Tibial nerve (tissue), 4 donors: Measurements from ENCODE around the gene HIP1. TPM values are rescaled to one million over a fixed set of nuclear protein-coding genes. Genes with fewer than 3 reads are reported as not detected.
"Not testable (repeated sequence)": the region's sequence is repeated elsewhere in the genome, so short reads cannot be mapped to it uniquely, and the experiment has no call there.

Source experiments
- DNase-seq, 2 donors: peaks; one replicate each; pipeline ENCODE4 v3.0.0-alpha.2; 2019; ENCODE audit warnings: low spot score in 2 of 2
- H3K27ac ChIP-seq, 4 donors: fragments of 200-600 bp; sonication (generic) in 3 of 4; one replicate each; pipeline ENCODE4 v1.5.1; 2017 to 2019; ENCODE audit warnings: mild to moderate bottlenecking in 1 of 4
- H3K27me3 ChIP-seq, 2 donors: fragments of 200-600 bp; sonication (generic) in 1 of 2; one replicate each; pipeline versions ENCODE4 v1.5.1 to v1.6.0; 2017 to 2019
- H3K36me3 ChIP-seq, 3 donors: fragments of 200-600 bp; sonication (generic); one replicate each; pipeline ENCODE4 v1.5.1; 2018 to 2019
- H3K4me1 ChIP-seq, 4 donors: fragments of 200-600 bp; sonication (generic) in 3 of 4; one replicate each; pipeline ENCODE4 v1.5.1; 2017 to 2019
- H3K4me3 ChIP-seq, 4 donors: fragments of 200-600 bp; sonication (generic) in 3 of 4; one replicate each; pipeline ENCODE4 v1.5.1; 2017 to 2019; ENCODE audit warnings: mild to moderate bottlenecking in 1 of 4, moderate library complexity in 1 of 4
- H3K9me3 ChIP-seq, 4 donors: fragments of 200-600 bp; sonication (generic) in 3 of 4; one replicate each; pipeline ENCODE4 v1.5.1; 2017 to 2019
- CTCF ChIP-seq, 5 experiments: fragments of 200-600 bp in 3 of 5; fragments of 450-650 bp in 2 of 5; sonication (generic) in 3 of 5; IDR thresholded peaks; one replicate each; pipeline ENCODE4 v1.5.1; 2016 to 2019; ENCODE audit warnings: antibody characterized with exemption in 5 of 5, mild to moderate bottlenecking in 3 of 5, moderate library complexity in 2 of 5
- EP300 ChIP-seq, 2 donors: sonication (generic); formaldehyde crosslinking; IDR thresholded peaks; one replicate each; pipeline ENCODE4 v1.6.1; 2017; ENCODE audit warnings: antibody characterized with exemption in 2 of 2, mild to moderate bottlenecking in 1 of 2
- POLR2A ChIP-seq, 2 donors: fragments of 450-650 bp; IDR thresholded peaks; one replicate each; pipeline ENCODE4 v1.6.1; 2017; ENCODE audit warnings: antibody characterized with exemption in 2 of 2, mild to moderate bottlenecking in 2 of 2, moderate library complexity in 2 of 2
- WGBS, 2 donors: methylation state at CpG; one replicate each; pipeline ENCODE4 v1.1.5; 2018; 5-methylcytosine and 5-hydroxymethylcytosine counted together
- total RNA-seq, 4 donors: library from RNA; depleted of rRNA; stranded (reverse); fragments of >200 nt; gene quantifications; one replicate each; pipeline ENCODE4 v1.1.0, GENCODE V29; 2016

Gene HIP1
- total RNA-seq, 4 donors from 2014 or later = 43.2 to 59.7 (median 49.8) TPM

- 86 to 93% methylated on average over 5 of the region's 5 CpGs for WGBS, 2 donors
- TF ChIP-seq EP300 (IDR thresholded peaks at IDR 0.05) (no peak), POLR2A (IDR thresholded peaks at IDR 0.05) (no peak), CTCF (IDR thresholded peaks at IDR 0.05) (no peak)
- H3K4me3 ChIP-seq = no peak overlapping the region
- no peaks in the 10 kb centered on the region for H3K9me3 ChIP-seq
- DNase-seq = no peak
- H3K27me3 ChIP-seq = no peaks in the 10 kb centered on the region
- peaks cover 0 to 3% (median 0%) of the 10 kb centered on the region in 3 donors for H3K36me3 ChIP-seq
- peaks cover 0 to 18% (median 0%) of the 10 kb centered on the region in 4 donors for H3K4me1 ChIP-seq
- no peak overlapping the region for H3K27ac ChIP-seq
Observed at GRCh38 chr7:75719626-75720025, 19.1 kb downstream of the HIP1 start.

GRCh38 chr7:75718390-75719031 is 20.2 kb downstream of the HIP1 start:
- Histone ChIP-seq H3K27me3 (no peaks in the 10 kb centered on the region), H3K4me3 (no peak overlapping the region), H3K27ac (no peak overlapping the region), H3K36me3 (peaks cover 0 to 3% (median 0%) of the 10 kb centered on the region in 3 donors), H3K4me1 (peaks cover 0 to 16% (median 0%) of the 10 kb centered on the region in 4 donors), H3K9me3 (no peaks in the 10 kb centered on the region)
- no peak for DNase-seq
- WGBS, 2 donors = 80 to 82% methylated on average over 10 of the region's 10 CpGs
- TF ChIP-seq EP300 (IDR thresholded peaks at IDR 0.05) = no peak
- TF ChIP-seq CTCF (IDR thresholded peaks at IDR 0.05) = no peak
- TF ChIP-seq POLR2A (IDR thresholded peaks at IDR 0.05) = no peak

- not testable (repeated sequence) for H3K9me3 ChIP-seq, H3K27me3 ChIP-seq, H3K36me3 ChIP-seq, DNase-seq, H3K27ac ChIP-seq, H3K4me3 ChIP-seq
- peaks cover 0 to 16% (median 2%) of the 10 kb centered on the region in 4 donors for H3K4me1 ChIP-seq
- WGBS, 2 donors = 97 to 99% methylated on average over 3 of the region's 3 CpGs
Observed at GRCh38 chr7:75717746-75718145, 21.0 kb downstream of the HIP1 start.

GRCh38 chr7:75716992-75717626 is 21.6 kb downstream of the HIP1 start:
- DNase-seq = no peak
- H3K36me3 ChIP-seq = peaks cover 0 to 3% (median 0%) of the 10 kb centered on the region in 3 donors
- no peak overlapping the region for H3K4me3 ChIP-seq
- H3K4me1 ChIP-seq = peaks cover 0 to 16% (median 3%) of the 10 kb centered on the region in 4 donors
- no peak for TF ChIP-seq EP300 (IDR thresholded peaks at IDR 0.05)
- no peak for TF ChIP-seq CTCF (IDR thresholded peaks at IDR 0.05)
- no peak for TF ChIP-seq POLR2A (IDR thresholded peaks at IDR 0.05)
- no peaks in the 10 kb centered on the region for H3K9me3 ChIP-seq
- 90 to 94% methylated on average over 9 of the region's 9 CpGs for WGBS, 2 donors
- no peak overlapping the region for H3K27ac ChIP-seq
- no peaks in the 10 kb centered on the region for H3K27me3 ChIP-seq

- peaks cover 0 to 3% (median 0%) of the 10 kb centered on the region in 4 donors for H3K9me3 ChIP-seq
- no peaks in the 10 kb centered on the region for H3K27me3 ChIP-seq
- H3K4me3 ChIP-seq = no peak overlapping the region
- H3K27ac ChIP-seq = no peak overlapping the region
- 68 to 70% methylated on average over 7 of the region's 7 CpGs for WGBS, 2 donors
- DNase-seq = no peak
- peaks cover 0 to 19% (median 3%) of the 10 kb centered on the region in 4 donors for H3K4me1 ChIP-seq
- peaks cover 0 to 6% (median 0%) of the 10 kb centered on the region in 3 donors for H3K36me3 ChIP-seq
- TF ChIP-seq EP300 (IDR thresholded peaks at IDR 0.05) (no peak), POLR2A (IDR thresholded peaks at IDR 0.05) (no peak), CTCF (IDR thresholded peaks at IDR 0.05) (no peak)
Observed at GRCh38 chr7:75715864-75716263, 22.9 kb downstream of the HIP1 start.
